ENCODE measurements around the gene MRPL24. TPM values are rescaled to one million over a fixed set of nuclear protein-coding genes. Genes with fewer than 3 reads are reported as not detected.

Gene MRPL24
- total and polyA plus RNA-seq, 10 of the 15 experiments (the other 5 are each of a cell fraction or from before 2014, with no cell fraction given), result 87.4 to 269 (median 134) TPM

DNA sequence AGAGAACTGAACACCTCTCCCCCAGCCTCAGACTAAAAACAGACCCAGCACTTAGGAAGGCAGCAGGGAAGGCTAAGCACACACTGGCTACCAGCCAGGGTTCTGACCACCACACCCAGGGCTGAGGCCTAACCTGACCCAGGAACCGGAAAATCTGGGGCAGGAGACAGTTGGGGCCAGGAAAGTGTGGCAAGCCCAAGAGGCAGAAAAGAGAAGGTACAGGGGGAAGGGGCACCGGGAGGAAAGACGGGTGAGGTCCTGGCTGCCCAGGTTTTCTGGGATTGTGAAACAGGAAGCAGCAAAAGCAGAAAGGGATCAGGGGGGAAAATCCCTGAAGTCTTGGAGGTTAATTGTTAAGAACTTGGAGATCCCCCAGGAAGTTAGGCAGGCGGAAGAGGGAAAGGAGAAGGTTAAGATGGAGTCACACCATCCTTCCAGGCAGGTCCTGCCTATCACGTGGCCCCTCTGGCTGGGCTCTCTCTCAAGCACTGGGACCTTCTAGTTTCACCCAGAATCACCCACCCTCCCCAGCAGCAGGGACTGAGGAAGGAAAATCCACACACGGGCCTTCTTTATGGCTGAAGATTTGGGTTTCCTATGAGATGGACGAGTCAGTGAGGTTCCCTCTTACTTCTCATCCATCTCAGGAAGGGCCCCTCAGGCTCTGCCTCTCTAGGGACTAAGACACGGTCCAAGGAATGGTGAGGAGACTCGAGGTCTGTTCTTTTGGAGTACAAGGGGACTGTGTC lies 8.0 kb upstream of the MRPL24 start (continued):
- TF ChIP-seq, protein P1, sequence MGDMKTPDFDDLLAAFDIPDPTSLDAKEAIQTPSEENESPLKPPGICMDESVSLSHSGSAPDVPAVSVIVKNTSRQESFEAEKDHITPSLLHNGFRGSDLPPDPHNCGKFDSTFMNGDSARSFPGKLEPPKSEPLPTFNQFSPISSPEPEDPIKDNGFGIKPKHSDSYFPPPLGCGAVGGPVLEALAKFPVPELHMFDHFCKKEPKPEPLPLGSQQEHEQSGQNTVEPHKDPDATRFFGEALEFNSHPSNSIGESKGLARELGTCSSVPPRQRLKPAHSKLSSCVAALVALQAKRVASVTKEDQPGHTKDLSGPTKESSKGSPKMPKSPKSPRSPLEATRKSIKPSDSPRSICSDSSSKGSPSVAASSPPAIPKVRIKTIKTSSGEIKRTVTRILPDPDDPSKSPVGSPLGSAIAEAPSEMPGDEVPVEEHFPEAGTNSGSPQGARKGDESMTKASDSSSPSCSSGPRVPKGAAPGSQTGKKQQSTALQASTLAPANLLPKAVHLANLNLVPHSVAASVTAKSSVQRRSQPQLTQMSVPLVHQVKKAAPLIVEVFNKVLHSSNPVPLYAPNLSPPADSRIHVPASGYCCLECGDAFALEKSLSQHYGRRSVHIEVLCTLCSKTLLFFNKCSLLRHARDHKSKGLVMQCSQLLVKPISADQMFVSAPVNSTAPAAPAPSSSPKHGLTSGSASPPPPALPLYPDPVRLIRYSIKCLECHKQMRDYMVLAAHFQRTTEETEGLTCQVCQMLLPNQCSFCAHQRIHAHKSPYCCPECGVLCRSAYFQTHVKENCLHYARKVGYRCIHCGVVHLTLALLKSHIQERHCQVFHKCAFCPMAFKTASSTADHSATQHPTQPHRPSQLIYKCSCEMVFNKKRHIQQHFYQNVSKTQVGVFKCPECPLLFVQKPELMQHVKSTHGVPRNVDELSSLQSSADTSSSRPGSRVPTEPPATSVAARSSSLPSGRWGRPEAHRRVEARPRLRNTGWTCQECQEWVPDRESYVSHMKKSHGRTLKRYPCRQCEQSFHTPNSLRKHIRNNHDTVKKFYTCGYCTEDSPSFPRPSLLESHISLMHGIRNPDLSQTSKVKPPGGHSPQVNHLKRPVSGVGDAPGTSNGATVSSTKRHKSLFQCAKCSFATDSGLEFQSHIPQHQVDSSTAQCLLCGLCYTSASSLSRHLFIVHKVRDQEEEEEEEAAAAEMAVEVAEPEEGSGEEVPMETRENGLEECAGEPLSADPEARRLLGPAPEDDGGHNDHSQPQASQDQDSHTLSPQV (IDR thresholded peaks at IDR 0.05), result no peak
- TF ChIP-seq SIN3A (IDR thresholded peaks at IDR 0.05; ENCODE audit: low read depth, low read length) (no peak), NFXL1 (IDR thresholded peaks at IDR 0.05; ENCODE audit: borderline replicate concordance) (no peak), SMARCA5 (IDR thresholded peaks at IDR 0.05) (no peak), HDAC2 (IDR thresholded peaks at IDR 0.05) (no peak), MXI1 (IDR thresholded peaks at IDR 0.05; ENCODE audit: low read depth, low read length) (0 out of 2 replicates have a peak, but pooled peaks have one; percentile 20), SMC3 (IDR thresholded peaks at IDR 0.05; ENCODE audit: borderline replicate concordance, low read length) (no peak), E2F8 (IDR thresholded peaks at IDR 0.05; ENCODE audit: low read depth, partially characterized antibody) (no peak), RUNX3 (IDR thresholded peaks at IDR 0.05; ENCODE audit: low read length) (no peak)
- TF ChIP-seq, protein P2, sequence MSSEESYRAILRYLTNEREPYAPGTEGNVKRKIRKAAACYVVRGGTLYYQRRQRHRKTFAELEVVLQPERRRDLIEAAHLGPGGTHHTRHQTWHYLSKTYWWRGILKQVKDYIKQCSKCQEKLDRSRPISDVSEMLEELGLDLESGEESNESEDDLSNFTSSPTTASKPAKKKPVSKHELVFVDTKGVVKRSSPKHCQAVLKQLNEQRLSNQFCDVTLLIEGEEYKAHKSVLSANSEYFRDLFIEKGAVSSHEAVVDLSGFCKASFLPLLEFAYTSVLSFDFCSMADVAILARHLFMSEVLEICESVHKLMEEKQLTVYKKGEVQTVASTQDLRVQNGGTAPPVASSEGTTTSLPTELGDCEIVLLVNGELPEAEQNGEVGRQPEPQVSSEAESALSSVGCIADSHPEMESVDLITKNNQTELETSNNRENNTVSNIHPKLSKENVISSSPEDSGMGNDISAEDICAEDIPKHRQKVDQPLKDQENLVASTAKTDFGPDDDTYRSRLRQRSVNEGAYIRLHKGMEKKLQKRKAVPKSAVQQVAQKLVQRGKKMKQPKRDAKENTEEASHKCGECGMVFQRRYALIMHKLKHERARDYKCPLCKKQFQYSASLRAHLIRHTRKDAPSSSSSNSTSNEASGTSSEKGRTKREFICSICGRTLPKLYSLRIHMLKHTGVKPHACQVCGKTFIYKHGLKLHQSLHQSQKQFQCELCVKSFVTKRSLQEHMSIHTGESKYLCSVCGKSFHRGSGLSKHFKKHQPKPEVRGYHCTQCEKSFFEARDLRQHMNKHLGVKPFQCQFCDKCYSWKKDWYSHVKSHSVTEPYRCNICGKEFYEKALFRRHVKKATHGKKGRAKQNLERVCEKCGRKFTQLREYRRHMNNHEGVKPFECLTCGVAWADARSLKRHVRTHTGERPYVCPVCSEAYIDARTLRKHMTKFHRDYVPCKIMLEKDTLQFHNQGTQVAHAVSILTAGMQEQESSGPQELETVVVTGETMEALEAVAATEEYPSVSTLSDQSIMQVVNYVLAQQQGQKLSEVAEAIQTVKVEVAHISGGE (CRISPR knock-in tag; IDR thresholded peaks at IDR 0.05), result no peak
- TF ChIP-seq, protein P3, sequence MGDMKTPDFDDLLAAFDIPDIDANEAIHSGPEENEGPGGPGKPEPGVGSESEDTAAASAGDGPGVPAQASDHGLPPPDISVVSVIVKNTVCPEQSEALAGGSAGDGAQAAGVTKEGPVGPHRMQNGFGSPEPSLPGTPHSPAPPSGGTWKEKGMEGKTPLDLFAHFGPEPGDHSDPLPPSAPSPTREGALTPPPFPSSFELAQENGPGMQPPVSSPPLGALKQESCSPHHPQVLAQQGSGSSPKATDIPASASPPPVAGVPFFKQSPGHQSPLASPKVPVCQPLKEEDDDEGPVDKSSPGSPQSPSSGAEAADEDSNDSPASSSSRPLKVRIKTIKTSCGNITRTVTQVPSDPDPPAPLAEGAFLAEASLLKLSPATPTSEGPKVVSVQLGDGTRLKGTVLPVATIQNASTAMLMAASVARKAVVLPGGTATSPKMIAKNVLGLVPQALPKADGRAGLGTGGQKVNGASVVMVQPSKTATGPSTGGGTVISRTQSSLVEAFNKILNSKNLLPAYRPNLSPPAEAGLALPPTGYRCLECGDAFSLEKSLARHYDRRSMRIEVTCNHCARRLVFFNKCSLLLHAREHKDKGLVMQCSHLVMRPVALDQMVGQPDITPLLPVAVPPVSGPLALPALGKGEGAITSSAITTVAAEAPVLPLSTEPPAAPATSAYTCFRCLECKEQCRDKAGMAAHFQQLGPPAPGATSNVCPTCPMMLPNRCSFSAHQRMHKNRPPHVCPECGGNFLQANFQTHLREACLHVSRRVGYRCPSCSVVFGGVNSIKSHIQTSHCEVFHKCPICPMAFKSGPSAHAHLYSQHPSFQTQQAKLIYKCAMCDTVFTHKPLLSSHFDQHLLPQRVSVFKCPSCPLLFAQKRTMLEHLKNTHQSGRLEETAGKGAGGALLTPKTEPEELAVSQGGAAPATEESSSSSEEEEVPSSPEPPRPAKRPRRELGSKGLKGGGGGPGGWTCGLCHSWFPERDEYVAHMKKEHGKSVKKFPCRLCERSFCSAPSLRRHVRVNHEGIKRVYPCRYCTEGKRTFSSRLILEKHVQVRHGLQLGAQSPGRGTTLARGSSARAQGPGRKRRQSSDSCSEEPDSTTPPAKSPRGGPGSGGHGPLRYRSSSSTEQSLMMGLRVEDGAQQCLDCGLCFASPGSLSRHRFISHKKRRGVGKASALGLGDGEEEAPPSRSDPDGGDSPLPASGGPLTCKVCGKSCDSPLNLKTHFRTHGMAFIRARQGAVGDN (IDR thresholded peaks at IDR 0.05), result peak; percentile 69
